ENCODE results near the gene DLG2. TPM values are rescaled to one million over a fixed set of nuclear protein-coding genes. Genes with fewer than 3 reads are reported as not detected.

Gene DLG2
- total RNA-seq, 4 donors from 2014 or later: 1.3 to 4.7 (median 2.4) TPM

- no peak for TF ChIP-seq POLR2A (IDR thresholded peaks at IDR 0.05)
- TF ChIP-seq, protein P1, sequence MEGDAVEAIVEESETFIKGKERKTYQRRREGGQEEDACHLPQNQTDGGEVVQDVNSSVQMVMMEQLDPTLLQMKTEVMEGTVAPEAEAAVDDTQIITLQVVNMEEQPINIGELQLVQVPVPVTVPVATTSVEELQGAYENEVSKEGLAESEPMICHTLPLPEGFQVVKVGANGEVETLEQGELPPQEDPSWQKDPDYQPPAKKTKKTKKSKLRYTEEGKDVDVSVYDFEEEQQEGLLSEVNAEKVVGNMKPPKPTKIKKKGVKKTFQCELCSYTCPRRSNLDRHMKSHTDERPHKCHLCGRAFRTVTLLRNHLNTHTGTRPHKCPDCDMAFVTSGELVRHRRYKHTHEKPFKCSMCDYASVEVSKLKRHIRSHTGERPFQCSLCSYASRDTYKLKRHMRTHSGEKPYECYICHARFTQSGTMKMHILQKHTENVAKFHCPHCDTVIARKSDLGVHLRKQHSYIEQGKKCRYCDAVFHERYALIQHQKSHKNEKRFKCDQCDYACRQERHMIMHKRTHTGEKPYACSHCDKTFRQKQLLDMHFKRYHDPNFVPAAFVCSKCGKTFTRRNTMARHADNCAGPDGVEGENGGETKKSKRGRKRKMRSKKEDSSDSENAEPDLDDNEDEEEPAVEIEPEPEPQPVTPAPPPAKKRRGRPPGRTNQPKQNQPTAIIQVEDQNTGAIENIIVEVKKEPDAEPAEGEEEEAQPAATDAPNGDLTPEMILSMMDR (IDR thresholded peaks at IDR 0.05 in 4 of 5, conservative IDR thresholded peaks at IDR 0.05 in 1 of 5): no peak
- H3K36me3 ChIP-seq: no peaks in the 10 kb centered on the region
- no peaks in the 10 kb centered on the region for H3K9me3 ChIP-seq
- H3K27me3 ChIP-seq: no peaks in the 10 kb centered on the region
- ATAC-seq (no peak), DNase-seq (no peak)
- H3K4me1 ChIP-seq: no peaks in the 10 kb centered on the region
- H3K27ac ChIP-seq: no peak overlapping the region
- no peak overlapping the region for H3K4me3 ChIP-seq
- intact Hi-C loops (cut with DNase I; ENCODE audit: low total_unique reads): no loop called here
- in situ Hi-C loops (cut with MboI; ENCODE audit: low sequenced_read_pairs in 4 of 4): no loop called here
Observed at GRCh38 chr11:84413549-84413948, 1213.6 kb downstream of the DLG2 start.

- Histone ChIP-seq H3K9me3 (no peaks in the 10 kb centered on the region), H3K36me3 (no peaks in the 10 kb centered on the region), H3K4me3 (no peak overlapping the region), H3K27ac (no peak overlapping the region), H3K4me1 (no peaks in the 10 kb centered on the region), H3K27me3 (no peaks in the 10 kb centered on the region)
- TF ChIP-seq, protein P1 (IDR thresholded peaks at IDR 0.05 in 4 of 5, conservative IDR thresholded peaks at IDR 0.05 in 1 of 5): no peak
- TF ChIP-seq POLR2A (IDR thresholded peaks at IDR 0.05): no peak
- in situ Hi-C loops (cut with MboI; ENCODE audit: low sequenced_read_pairs in 4 of 4): no loop called here
- intact Hi-C loops (cut with DNase I; ENCODE audit: low total_unique reads): no loop called here
- ATAC-seq (no peak), DNase-seq (no peak)
Observed at GRCh38 chr11:84412862-84413261, 1214.3 kb downstream of the DLG2 start.

DNA sequence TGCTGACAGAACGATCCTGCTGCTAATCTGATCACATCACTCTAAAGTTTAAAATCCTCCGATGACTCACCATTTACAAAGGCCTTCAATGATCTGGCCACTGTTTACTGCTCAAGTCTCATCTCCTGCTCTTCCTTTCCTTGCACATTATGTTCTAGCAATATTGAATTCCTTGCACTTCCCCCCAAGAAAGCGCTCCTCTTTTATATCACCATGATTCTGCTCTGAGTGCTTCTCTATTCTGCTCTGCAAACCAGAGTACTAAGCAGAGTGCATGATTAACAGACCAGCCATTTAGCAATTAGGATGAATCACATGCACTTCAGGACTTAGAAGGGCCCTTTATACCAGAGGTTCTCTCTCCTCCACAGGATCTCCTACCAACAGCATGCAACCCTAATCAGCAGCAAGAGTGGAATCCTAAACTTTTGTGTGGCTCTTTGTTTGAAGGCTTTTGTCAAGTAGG lies 1218.2 kb downstream of the DLG2 start:
- intact Hi-C loops (cut with DNase I; ENCODE audit: low total_unique reads): no loop called here
- no peak for ATAC-seq

GRCh38 chr11:84407091-84407490 lies 1220.1 kb downstream of the DLG2 start:
- H3K36me3 ChIP-seq: no peaks in the 10 kb centered on the region
- TF ChIP-seq POLR2A (IDR thresholded peaks at IDR 0.05): no peak
- H3K4me1 ChIP-seq: no peaks in the 10 kb centered on the region
- no peak for DNase-seq
- no peaks in the 10 kb centered on the region for H3K9me3 ChIP-seq
- intact Hi-C loops (cut with DNase I; ENCODE audit: low total_unique reads): no loop called here
- H3K27ac ChIP-seq: no peak overlapping the region
- H3K4me3 ChIP-seq: no peak overlapping the region
- H3K27me3 ChIP-seq: no peaks in the 10 kb centered on the region
- in situ Hi-C loops (cut with MboI; ENCODE audit: low sequenced_read_pairs in 4 of 4): no loop called here
- no peak for ATAC-seq

More for the DNA sequence above, 1218.2 kb downstream of the DLG2 start:
- Histone ChIP-seq H3K27ac (no peak overlapping the region), H3K9me3 (no peaks in the 10 kb centered on the region), H3K27me3 (no peaks in the 10 kb centered on the region), H3K36me3 (no peaks in the 10 kb centered on the region), H3K4me3 (no peak overlapping the region), H3K4me1 (no peaks in the 10 kb centered on the region)
- in situ Hi-C loops (cut with MboI; ENCODE audit: low sequenced_read_pairs in 4 of 4): no loop called here
- DNase-seq: no peak
- TF ChIP-seq, protein P1 (IDR thresholded peaks at IDR 0.05 in 4 of 5, conservative IDR thresholded peaks at IDR 0.05 in 1 of 5): no peak
- no peak for TF ChIP-seq POLR2A (IDR thresholded peaks at IDR 0.05)

- ATAC-seq (no peak), DNase-seq (no peak)
- no peaks in the 10 kb centered on the region for H3K27me3 ChIP-seq
- no peaks in the 10 kb centered on the region for H3K4me1 ChIP-seq
- TF ChIP-seq, protein P1 (IDR thresholded peaks at IDR 0.05 in 4 of 5, conservative IDR thresholded peaks at IDR 0.05 in 1 of 5): no peak
- no peaks in the 10 kb centered on the region for H3K9me3 ChIP-seq
- in situ Hi-C loops (cut with MboI; ENCODE audit: low sequenced_read_pairs in 4 of 4): no loop called here
- H3K27ac ChIP-seq: no peak overlapping the region
- no peak overlapping the region for H3K4me3 ChIP-seq
- H3K36me3 ChIP-seq: no peaks in the 10 kb centered on the region
- intact Hi-C loops (cut with DNase I; ENCODE audit: low total_unique reads): no loop called here
Observed at GRCh38 chr11:84398017-84398626, 1229.0 kb downstream of the DLG2 start.
